ENCODE results near the gene SCUBE1.

The SCUBE1 gene

DNA sequence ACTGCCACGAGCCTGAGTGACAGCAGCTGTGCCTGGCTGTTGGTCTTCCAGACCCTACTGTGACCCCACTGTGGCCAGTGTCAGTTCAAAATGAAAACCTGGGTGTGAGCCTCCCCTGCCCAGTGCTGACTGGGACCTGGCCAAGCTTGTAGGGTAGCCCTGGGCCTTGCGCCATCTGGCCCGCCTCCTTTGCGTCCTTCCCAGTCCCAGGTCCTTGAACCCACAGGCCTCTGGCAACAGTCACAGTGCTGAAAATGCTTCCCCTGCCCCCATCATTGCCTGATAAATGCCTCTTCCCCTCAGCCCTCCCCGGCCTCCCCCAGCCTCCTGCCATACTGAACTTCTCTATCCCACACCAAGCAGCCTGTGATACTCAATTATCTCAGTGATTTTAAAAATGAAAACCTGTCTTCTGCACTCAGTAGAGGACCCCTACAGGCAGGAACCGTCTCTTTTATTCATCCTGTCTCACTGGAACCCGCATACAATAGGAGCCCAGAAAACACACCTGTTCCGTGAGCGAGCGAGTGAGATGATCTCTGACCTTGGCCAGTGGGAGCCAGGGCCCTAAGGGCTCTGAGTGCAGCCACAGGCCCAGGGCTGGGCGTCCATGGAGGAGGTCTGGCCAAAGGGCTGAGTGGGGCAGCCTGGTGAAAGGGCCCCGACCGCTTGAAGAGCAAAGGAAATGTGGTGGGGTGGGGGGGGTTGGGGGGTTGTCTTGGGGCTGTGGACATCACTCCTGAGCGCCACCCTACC lies 106.6 kb downstream of the SCUBE1 start:
- no peak for DNase-seq (ENCODE audit: low read depth)

- no peak for DNase-seq (ENCODE audit: low read depth)
These were observed 107.4 kb downstream of the SCUBE1 start for GRCh38 chr22:43235445-43236409.

- no peak for DNase-seq (ENCODE audit: low read depth)
These were observed 108.7 kb downstream of the SCUBE1 start for GRCh38 chr22:43234264-43234988.

GRCh38 chr22:43233529-43233928 lies 109.6 kb downstream of the SCUBE1 start:
- DNase-seq (ENCODE audit: low read depth), result no peak

DNA sequence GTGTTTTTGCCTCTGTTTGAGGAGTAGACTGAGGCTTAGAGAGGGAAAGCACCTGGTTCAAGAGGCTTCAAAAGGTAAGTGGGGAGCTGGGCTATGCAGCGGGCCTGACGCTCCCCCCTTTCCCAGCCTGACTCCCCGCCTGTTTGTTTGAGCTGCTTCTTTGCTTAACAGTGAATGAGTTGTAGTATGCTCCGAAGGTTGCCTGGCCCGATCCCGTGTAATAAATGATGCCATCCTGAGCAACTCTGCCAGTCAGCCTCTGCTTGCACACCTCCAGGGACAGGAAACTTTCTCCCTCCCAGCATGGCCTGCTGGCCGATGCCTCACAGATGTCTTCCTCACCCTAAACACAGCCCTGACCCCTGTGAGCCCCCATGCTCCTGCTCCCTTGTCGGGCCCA lies 110.7 kb downstream of the SCUBE1 start:
- no peak for DNase-seq (ENCODE audit: low read depth)

DNA sequence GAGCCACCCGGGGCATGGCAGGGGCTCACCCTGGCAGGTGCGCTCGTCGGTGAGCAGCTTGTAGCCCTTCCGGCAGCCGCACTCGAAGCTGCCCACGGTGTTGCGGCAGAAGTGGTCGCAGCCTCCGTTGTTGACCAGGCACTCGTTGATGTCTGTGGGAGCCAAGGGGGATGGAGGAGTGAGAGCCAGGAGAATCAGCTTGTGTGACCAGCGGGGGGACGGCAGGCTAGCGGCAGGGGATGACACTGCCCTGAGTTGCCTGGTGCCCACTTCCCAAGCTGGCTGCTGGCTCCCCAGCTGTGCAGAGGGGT lies 111.5 kb downstream of the SCUBE1 start:
- no peak for DNase-seq (ENCODE audit: low read depth)

DNA sequence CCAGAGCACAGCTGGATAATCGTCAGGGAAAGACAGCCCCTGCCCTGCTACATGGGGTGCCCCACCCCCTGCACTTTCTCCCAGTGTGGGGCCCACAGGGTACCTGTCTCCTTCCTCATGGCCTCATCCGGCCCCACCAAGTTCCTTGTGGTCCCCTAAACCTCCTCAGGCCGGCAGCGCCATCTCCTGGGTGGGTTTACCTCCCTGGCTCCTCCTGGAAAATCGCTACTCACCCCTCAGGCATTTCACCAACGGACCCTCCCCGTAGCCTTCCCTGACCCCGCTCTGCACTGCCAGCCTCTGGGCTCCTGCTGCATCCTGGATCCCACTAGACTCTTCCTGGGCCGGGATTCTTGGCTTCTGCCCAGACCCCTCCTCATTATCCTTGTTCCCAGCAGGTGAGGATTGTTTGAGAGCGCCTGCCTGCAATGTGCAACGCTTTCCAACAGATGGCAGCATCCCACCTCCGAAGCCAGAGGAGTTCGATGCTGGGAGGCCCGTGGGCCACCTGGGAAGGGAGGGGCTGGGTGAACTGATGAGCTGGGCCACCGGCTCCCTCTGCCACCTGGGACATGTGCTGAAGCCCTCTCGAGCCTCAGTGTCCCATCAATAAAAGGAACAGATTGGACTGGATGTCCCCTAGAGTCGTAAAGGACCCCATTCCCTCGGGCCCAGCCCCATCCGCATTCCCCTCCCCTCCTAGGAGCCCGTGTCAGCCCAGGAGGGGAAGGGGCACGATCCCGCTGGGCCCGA lies 112.0 kb downstream of the SCUBE1 start:
- no peak for DNase-seq (ENCODE audit: low read depth)

- no peak for DNase-seq (ENCODE audit: low read depth)
These were observed 112.6 kb downstream of the SCUBE1 start for GRCh38 chr22:43230571-43230970.

- no peak for DNase-seq (ENCODE audit: low read depth)
These were observed 114.3 kb downstream of the SCUBE1 start for GRCh38 chr22:43228863-43229262.

DNA sequence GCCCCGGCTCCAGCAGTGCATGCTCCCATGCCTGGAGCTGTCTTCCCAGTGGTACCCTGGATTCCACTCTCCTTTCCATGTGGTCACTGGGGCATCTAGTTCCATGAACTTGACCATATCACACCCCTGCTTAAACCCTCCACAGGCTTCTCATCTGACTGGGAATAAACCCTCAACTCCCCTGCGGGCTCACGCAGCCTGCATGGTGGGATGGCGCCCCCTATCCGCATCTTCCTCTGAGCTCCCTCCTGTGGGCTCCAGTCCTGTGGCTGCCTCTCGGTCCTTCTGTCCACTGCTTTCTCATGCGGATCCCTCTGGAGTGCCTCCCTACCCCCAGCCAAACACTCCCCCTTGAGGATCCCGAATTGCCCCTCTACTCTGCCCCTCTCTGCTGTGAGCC lies 114.8 kb downstream of the SCUBE1 start:
- no peak for DNase-seq (ENCODE audit: low read depth)

GRCh38 chr22:43227239-43227630 lies 115.9 kb downstream of the SCUBE1 start:
- no peak for DNase-seq (ENCODE audit: low read depth)

GRCh38 chr22:43226377-43227238 lies 116.6 kb downstream of the SCUBE1 start:
- no peak for DNase-seq (ENCODE audit: low read depth)

GRCh38 chr22:43225609-43226008 lies 117.6 kb downstream of the SCUBE1 start:
- no peak for DNase-seq (ENCODE audit: low read depth)

DNA sequence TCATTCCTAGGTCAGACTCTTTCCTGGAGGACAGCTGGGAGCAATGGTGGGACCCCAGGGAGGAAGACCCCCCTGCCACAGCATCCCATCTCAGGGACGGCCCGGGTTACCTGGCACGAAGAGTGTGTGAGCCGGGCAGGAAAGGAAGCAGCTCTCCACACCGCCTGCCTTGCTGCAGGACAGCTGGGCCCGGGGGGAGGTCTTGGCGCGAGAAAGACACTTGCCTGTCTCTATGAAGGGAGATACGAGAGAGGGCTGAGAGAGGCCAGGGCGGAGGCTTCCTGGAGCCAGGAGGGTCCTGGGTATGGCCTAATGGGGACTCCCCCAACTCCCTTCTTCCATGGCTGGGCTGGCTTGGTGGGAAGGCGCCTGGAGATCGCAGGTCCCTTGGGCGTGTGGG lies 120.2 kb downstream of the SCUBE1 start:
- no peak for DNase-seq (ENCODE audit: low read depth)

- no peak for DNase-seq (ENCODE audit: low read depth)
These were observed 120.9 kb downstream of the SCUBE1 start for GRCh38 chr22:43222262-43222661.

- DNase-seq (ENCODE audit: low read depth), result no peak
These were observed 122.4 kb downstream of the SCUBE1 start for GRCh38 chr22:43220625-43221380.

- no peak for DNase-seq (ENCODE audit: low read depth)
These were observed 124.4 kb downstream of the SCUBE1 start for GRCh38 chr22:43218786-43219185.

DNA sequence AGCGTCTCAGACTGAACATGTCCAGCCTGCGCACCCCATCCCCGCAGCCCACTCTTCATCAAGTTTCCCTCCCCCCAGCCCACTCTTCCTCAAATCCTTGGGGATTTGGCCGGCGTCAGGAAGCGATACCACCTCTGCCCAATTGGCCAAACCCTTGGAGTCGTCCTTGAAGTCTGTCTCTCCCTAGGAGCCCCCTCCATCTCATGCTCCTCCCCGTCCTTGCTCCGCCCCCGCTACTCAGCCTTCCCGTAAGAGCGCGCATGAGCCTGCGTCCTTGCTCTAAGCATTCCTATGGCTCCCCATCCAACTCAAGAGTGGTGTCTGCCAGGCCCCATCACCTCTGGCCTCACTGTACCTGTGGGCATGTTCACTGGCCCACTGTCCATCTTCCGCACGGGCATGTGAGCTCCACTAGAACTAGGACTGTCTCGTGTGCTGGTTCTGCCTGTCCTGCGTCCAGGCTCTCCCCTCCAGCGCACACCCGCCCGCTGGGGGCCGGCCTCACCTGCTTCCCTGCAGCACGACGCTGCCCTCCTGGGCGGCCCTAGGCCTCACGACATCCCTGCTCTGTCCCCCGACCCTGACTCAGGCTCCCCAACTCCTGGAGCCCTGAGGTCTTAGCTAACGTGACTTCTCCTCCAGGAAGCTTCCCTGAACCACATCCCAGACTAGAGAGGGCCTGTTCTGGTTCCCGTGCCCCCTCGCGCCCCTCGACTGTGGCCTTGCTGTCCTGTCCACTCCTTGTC lies 125.7 kb downstream of the SCUBE1 start:
- DNase-seq (ENCODE audit: low read depth), result no peak

- DNase-seq (ENCODE audit: low read depth), result no peak
These were observed 126.4 kb downstream of the SCUBE1 start for GRCh38 chr22:43216738-43217137.

GRCh38 chr22:43213962-43214361 lies 129.2 kb downstream of the SCUBE1 start:
- no peak for DNase-seq (ENCODE audit: low read depth)
